ENCODE results near the gene DNAI7. TPM values are rescaled to one million over a fixed set of nuclear protein-coding genes. Genes with fewer than 3 reads are reported as not detected.

DNAI7 gene
- total and polyA plus RNA-seq, 2 of the 13 experiments (the other 11 are each of a cell fraction or from before 2014, with no cell fraction given), result 0.04 to 0.25 TPM

DNA sequence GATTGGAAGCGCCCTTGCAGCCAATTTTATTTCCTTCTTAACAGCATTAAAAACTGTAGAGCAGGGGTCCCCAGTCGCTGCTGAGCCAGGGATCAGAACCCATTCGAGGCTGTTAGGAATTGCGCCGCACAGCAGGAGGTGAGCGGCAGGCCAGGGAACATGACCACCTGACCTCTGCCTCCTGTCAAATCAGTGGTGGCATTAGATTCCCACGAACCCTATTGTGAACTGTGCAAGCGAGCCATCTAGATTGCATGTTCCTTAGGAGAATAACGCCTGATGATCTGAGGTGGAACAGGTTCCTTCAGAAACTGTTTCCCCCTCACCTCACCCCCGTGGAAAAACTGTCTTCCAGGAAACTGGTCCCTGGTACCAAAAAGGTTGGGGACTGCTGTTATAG lies 107.4 kb downstream of the DNAI7 start (continued):
- TF ChIP-seq, protein P1, sequence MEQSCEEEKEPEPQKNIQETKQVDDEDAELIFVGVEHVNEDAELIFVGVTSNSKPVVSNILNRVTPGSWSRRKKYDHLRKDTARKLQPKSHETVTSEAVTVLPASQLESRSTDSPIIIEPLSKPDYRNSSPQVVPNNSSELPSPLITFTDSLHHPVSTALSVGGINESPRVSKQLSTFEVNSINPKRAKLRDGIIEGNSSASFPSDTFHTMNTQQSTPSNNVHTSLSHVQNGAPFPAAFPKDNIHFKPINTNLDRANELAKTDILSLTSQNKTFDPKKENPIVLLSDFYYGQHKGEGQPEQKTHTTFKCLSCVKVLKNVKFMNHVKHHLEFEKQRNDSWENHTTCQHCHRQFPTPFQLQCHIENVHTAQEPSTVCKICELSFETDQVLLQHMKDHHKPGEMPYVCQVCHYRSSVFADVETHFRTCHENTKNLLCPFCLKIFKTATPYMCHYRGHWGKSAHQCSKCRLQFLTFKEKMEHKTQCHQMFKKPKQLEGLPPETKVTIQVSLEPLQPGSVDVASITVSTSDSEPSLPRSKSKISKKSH (CRISPR knock-in tag; IDR thresholded peaks at IDR 0.05; ENCODE audit: borderline replicate concordance), result no peak
- TF ChIP-seq YEATS2 (CRISPR knock-in tag; IDR thresholded peaks at IDR 0.05; ENCODE audit: borderline replicate concordance) (no peak), ZNF777 (CRISPR knock-in tag; IDR thresholded peaks at IDR 0.05) (no peak)
- TF ChIP-seq, protein P2, sequence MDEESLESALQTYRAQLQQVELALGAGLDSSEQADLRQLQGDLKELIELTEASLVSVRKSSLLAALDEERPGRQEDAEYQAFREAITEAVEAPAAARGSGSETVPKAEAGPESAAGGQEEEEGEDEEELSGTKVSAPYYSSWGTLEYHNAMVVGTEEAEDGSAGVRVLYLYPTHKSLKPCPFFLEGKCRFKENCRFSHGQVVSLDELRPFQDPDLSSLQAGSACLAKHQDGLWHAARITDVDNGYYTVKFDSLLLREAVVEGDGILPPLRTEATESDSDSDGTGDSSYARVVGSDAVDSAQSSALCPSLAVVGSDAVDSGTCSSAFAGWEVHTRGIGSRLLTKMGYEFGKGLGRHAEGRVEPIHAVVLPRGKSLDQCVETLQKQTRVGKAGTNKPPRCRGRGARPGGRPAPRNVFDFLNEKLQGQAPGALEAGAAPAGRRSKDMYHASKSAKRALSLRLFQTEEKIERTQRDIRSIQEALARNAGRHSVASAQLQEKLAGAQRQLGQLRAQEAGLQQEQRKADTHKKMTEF (CRISPR knock-in tag; IDR thresholded peaks at IDR 0.05), result no peak

DNA sequence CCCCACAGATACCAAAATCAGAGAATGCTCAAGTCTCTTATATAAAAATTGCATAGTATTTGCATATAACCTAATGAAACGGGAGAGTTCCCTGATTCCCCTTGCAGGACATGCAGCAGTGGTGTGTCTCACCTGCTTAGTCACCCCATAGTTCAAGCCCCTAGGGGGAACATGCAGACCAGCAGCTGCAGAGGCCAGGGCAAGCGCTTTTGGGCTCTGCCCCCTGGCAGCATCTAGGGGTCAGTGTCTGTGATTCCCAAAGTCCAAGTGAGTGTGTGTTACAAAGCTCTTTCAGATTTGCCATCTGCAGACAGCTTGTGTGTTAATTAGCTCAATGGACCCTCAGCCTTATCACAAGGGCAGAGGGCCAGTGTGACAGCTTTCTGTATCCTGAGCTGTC lies 110.1 kb downstream of the DNAI7 start:
- in situ Hi-C loops (cut with HindIII; ENCODE audit: extremely low pct_ligation_motif_present, low pct_unique_long_range_greater_than_20kb) (no loop called here), intact Hi-C loops (cut with micrococcal nuclease; ENCODE audit: unreplicated experiment) (no loop called here)
- H3K4me3 ChIP-seq (replicated peaks in 1 of 3; ENCODE audit: insufficient read depth in 1 of 3, low read depth in 2 of 3, low read length in 3 of 3), result no peak overlapping the region
- no peaks in the 10 kb centered on the region for H4K20me1 ChIP-seq (ENCODE audit: insufficient read depth, low read length)
- FAIRE-seq (no peak), ATAC-seq (peak; percentile 49; the same call in 2 of the 3 replicates), DNase-seq (ENCODE audit: low spot score) (no peak)
- H3K9ac ChIP-seq (ENCODE audit: insufficient read depth, low read depth, low read length), result no peak overlapping the region
- ChIA-PET CTCF (ENCODE audit: low intra/inter-chr PET ratio, low total read pairs) (no interaction called here), POLR2A (no interaction called here)
- H3K36me3 ChIP-seq (replicated peaks in 1 of 2; ENCODE audit: control insufficient read depth in 1 of 2, insufficient read depth in 2 of 2, low read length in 2 of 2), result no peaks in the 10 kb centered on the region
- no peak overlapping the region for H3K27ac ChIP-seq (ENCODE audit: extremely low read length, insufficient read depth, low read length)
- no TSS peak for BruUV-seq (replicated peaks)
- H3K9me3 ChIP-seq (ENCODE audit: low read length), result no peaks in the 10 kb centered on the region
- no peaks in the 10 kb centered on the region for H3K27me3 ChIP-seq (ENCODE audit: control insufficient read depth in 1 of 2, insufficient read depth in 2 of 2, low read length in 2 of 2)
- H3K79me2 ChIP-seq (ENCODE audit: insufficient read depth, low read length), result no peaks in the 10 kb centered on the region
- H2AFZ ChIP-seq (ENCODE audit: low read length), result no peak overlapping the region
- H3K4me2 ChIP-seq (ENCODE audit: low read depth, low read length), result no peak overlapping the region
- WGBS (ENCODE audit: low lambda C conversion rate), result 50% methylated on average over 1 of the region's 2 CpGs
- 0 out of 2 replicates have a peak, but pooled peaks cover 5% of the 10 kb centered on the region for H3K4me1 ChIP-seq (ENCODE audit: insufficient read depth, low read length)
- TF ChIP-seq MEIS1 (CRISPR knock-in tag; IDR thresholded peaks at IDR 0.05; ENCODE audit: borderline replicate concordance) (no peak), ZNF180 (CRISPR knock-in tag; IDR thresholded peaks at IDR 0.05; ENCODE audit: borderline replicate concordance, low read depth) (no peak), KDM3A (CRISPR knock-in tag; IDR thresholded peaks at IDR 0.05; ENCODE audit: low read depth) (no peak), ZNF570 (CRISPR knock-in tag; IDR thresholded peaks at IDR 0.05; ENCODE audit: borderline replicate concordance) (no peak), FOSL1 (CRISPR knock-in tag; IDR thresholded peaks at IDR 0.05; ENCODE audit: borderline replicate concordance) (no peak), KDM1A (CRISPR knock-in tag; IDR thresholded peaks at IDR 0.05) (no peak), RXRA (CRISPR knock-in tag; IDR thresholded peaks at IDR 0.05) (no peak), ZNF282 (IDR thresholded peaks at IDR 0.05; ENCODE audit: partially characterized antibody) (no peak), MEIS2 (CRISPR knock-in tag; IDR thresholded peaks at IDR 0.05) (no peak)
- TF ChIP-seq, protein P3, sequence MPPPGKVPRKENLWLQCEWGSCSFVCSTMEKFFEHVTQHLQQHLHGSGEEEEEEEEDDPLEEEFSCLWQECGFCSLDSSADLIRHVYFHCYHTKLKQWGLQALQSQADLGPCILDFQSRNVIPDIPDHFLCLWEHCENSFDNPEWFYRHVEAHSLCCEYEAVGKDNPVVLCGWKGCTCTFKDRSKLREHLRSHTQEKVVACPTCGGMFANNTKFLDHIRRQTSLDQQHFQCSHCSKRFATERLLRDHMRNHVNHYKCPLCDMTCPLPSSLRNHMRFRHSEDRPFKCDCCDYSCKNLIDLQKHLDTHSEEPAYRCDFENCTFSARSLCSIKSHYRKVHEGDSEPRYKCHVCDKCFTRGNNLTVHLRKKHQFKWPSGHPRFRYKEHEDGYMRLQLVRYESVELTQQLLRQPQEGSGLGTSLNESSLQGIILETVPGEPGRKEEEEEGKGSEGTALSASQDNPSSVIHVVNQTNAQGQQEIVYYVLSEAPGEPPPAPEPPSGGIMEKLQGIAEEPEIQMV (CRISPR knock-in tag; IDR thresholded peaks at IDR 0.05; ENCODE audit: low read depth), result no peak
